Stimulated activated CD4-positive, alpha-beta T cell treated with anti-CD3 and anti-CD28 coated beads, TNF-alpha, amount 100 ng/mL, for 48 hours (primary cell): ENCODE results near the gene CCL16.
"Not testable (repeated sequence)": the region's sequence is repeated elsewhere in the genome, so short reads cannot be mapped to it uniquely, and the experiment has no call there.

Experiments
- DNase-seq, 3 donors: peaks; one replicate each; pipeline ENCODE4 v3.0.0-alpha.2; 2020; ENCODE audit warnings: low read depth in 3 of 3

The CCL16 gene, protein sequence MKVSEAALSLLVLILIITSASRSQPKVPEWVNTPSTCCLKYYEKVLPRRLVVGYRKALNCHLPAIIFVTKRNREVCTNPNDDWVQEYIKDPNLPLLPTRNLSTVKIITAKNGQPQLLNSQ

GRCh38 chr17:35981246-35981645 is at the start of gene CCL16:
CCL16 (minus strand) TSS chr17:35981497; CDS start chr17:35981420, 77 bp downstream.
- DNase-seq, result no peak

GRCh38 chr17:36030956-36031355 is 49.7 kb upstream of the CCL16 start:
- no peak for DNase-seq

DNA sequence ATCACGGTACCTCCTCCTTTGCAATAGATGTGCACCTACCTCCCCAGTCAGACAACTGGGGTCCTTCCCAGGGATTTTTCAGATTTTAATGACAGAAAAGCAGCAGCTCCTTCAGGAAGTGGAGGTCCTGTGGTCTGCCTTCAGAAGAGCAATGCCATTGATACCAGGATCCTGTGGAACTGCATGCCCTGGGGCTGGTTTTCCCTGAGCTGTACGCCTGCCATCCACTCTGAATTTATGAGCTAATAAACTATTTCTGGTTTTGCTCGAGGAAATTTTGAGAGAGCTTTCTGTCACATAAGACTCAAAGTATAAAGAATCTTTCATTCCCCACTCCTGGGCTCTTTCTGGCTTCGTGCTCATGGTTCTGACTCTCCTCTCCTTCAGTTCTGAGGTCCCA is 46.5 kb upstream of the CCL16 start:
- no peak for DNase-seq

GRCh38 chr17:36024106-36024869 is 43.0 kb upstream of the CCL16 start:
- DNase-seq, result no peak

DNA sequence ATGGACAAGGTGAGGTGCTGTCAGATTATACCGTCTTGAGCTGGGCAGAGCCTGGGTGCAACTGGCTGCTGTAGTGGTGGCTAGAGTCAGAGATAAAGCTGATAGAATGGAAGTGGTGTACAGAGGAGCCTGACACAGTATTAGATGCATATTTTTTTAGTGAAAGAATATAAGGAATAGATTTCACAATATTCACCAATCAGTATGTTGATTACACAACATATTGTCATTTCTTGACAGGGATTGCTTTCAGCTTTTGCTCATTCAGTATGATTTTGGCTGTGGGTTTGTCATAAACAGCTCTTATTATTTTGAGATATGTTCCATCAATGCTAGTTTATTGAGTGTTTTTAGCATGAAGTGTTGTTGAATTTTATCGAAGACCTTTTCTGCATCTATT is 38.1 kb upstream of the CCL16 start:
- no peak for DNase-seq

DNA sequence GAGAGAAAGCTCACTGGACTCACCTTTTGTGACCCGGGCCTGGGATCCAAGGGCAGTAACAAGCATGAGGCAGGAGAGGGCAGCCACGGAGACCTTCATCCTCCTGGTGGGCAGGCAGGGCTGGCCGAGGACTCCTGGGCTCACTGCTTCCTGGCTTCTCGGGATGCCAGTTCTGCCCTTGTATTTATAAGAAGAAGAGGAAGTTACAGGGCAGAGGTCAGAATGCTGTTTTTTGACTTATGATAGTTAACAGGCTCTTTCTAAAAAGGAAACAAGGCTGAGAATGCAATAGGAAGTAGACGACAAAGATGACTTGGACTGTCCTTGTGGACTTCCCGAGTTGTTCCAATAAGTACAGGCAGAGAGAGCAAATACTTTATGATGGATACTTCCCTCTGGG is 36.5 kb upstream of the CCL16 start, which contains the start of gene CCL23:
TSS of gene CCL23 (minus strand) at position 174 of the 400 bp plus-strand sequence. CDS start at position 99, 75 bp downstream.
- DNase-seq, result no peak

GRCh38 chr17:36016555-36016954 is 35.3 kb upstream of the CCL16 start:
- no peak for DNase-seq

GRCh38 chr17:36015895-36016294 is 34.6 kb upstream of the CCL16 start:
- not testable (repeated sequence) for DNase-seq

- no peak for DNase-seq
Observed at GRCh38 chr17:36014946-36015345, 33.6 kb upstream of the CCL16 start.

- DNase-seq, result no peak
Observed at GRCh38 chr17:36011201-36011600, 29.9 kb upstream of the CCL16 start.

GRCh38 chr17:36008998-36009665 is 27.8 kb upstream of the CCL16 start:
- no peak for DNase-seq

DNA sequence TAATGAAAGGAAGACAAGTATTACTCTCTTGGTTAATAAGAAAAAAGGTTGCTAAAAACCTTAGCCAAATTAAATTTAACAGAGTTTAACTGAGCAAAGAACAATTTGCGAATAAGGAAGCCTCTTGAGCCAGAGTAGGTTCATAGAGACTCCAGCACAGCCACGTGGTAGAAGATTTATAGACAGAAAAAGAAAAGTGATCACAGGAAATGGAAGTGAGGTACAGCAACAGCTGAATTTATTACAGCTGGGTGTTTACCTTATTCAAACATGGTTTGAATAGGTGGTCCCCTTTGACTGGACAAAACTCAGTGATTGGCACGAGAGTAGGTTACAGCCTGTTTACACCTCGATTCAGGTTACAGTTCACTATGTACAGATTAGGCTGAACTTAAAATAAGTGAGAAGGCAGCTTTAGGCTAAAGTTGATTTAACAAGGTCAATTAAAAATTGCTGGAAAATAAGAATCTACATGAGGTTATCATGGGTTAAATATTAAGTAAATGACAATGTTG is 23.4 kb upstream of the CCL16 start:
- DNase-seq, result no peak

- DNase-seq, result no peak
Observed at GRCh38 chr17:36002631-36003030, 21.3 kb upstream of the CCL16 start.

DNA sequence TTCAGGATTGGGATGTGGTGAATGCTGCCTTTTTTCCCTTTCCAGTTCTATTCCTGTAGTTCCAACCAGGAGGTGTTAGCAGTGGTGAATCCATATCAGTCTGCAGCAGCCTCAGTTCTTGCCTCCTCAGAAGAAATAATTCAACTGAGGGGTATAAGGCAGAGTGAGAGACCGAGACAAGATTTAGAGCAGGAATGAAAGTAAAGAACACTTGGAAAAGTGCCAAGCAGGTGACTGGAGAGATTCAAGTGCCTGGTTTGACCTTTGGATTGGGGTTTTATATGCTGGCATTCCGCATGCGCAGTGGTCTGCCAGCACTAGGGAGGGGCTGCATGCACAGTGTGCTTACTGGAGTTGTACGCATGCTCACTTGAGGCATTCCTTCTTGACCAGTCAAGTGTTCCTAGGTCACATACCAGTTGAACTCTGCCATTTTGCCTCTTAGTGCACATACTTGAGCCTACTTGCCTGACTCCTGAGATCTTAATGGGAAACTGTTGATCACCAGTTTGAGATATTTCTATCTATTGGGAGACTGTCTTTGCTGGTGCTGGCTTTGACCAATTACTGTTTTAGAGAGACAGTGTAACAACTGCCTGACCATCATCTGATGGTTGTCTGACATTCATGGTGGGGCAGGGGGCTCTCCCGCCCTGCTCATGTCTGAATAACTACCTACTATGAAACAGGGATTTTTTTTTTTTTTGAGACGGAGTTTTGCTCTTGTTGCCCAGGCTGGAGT is 20.7 kb upstream of the CCL16 start:
- no peak for DNase-seq

DNA sequence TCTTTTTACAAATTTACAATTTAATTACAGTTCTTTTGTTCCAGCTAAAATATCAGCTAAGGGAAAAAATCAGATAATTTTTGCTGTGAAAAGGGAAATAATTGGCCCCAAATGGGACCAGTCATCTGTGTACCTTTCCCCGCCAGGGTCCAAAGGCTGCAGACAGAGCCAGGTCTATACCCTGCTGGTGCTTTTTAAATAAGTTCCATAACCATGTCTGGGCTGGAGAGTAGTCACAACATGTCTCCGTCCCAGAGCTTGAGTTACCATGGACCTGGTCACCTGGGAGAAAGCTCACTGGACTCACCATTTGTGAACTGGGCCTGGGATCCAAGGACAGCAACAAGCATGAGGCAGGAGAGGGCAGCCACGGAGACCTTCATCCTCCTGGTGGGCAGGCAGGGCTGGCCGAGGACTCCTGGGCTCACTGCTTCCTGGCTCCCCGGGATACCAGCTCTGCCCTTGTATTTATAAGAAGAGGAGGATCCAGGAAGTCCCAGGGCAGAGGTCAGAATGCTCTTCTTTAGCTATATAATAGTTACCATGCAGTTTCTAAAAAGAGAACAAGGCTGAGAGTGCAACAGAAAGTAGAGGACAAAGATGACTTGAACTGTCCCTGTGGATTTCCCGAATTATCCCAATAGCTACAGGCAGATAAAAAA is 19.9 kb upstream of the CCL16 start, which contains the start of gene CCL15:
TSS of gene CCL15 (minus strand) at position 444 of the 662 bp plus-strand sequence. CDS start at position 383, 61 bp downstream.
- no peak for DNase-seq

DNA sequence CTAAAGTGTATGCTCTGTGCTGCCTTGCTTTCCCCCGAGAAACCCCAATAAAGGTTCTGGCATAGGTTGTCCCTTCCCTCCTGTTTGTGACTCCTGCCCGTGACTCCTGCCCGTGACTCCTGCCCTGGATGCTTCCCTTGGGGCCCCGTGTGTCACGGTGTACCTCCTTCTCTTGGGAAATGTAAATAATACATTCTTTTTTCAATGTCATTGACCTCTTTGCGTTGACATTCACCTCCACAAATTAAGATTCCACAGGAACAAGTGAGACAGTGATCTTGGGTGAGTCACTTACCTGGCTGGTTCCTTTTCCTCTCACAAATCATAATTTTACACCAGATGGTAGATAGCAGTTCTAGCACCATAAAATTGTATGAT is 19.4 kb upstream of the CCL16 start:
- no peak for DNase-seq

DNA sequence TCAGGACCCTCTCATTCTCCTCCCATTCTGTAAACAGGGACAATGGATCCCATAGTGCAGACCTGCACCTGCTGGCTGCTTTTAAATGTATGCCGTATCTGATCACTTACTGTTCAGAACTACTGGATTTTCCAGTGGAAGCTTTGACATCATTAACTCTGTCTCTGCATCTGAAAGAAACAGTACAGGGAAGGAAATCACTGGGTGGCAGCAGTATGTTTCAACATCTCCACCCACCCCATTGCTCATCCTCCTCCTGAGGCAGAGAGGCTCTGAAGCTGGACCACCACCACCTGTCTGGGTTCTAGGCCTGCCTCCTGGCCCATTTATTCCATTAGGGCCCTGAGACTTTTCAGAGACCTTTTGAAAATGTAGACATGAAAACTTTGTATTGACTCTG is 17.5 kb upstream of the CCL16 start:
- DNase-seq, result no peak

GRCh38 chr17:35998018-35998545 is 16.8 kb upstream of the CCL16 start:
- no peak for DNase-seq

- not testable (repeated sequence) for DNase-seq
Observed at GRCh38 chr17:35995346-35995745, 14.0 kb upstream of the CCL16 start.

DNA sequence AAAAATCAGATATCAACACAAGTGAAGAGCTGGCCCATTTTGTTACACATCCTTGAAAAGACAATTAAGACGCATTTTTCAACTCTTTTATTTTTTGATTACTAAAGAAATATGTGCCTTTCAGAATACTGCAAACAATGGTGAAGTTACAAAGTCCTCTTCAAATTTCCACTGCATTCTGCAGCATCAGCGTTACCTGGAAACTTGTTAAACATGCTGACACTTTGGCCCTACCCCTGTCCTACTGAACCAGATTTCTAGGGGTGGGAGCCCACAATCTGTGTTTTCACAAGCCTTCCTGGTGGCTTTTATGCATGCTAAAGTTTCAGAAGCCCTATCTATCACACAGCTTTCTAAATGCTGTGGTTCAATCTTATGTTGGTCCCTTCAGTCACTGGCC is 9.8 kb upstream of the CCL16 start:
- DNase-seq, result no peak

DNA sequence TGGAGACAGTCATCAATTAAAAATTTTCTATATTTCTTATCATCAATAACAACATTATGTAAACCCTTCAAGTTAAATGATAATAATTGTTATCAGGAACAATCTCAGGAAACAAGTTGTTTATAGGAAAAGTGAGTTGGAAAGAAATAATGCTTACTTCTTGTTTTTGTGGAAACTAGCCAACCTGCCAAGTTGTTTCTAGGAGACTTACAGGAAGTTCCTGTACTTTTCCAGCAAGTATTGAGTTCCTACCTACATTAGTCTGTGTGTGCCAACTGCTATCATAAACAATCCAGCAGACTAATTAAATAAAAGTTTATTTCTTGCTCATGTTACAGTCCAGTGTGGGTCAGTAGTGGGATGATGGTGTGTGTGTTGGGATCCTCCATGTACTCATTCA is 6.9 kb upstream of the CCL16 start:
- no peak for DNase-seq
